Endothelial cell (in vitro differentiated cells): ENCODE data around the gene COX10. TPM values are rescaled to one million over a fixed set of nuclear protein-coding genes. Genes with fewer than 3 reads are reported as not detected.

ENCODE experiments used
- DNase-seq: peaks from one replicate; pipeline ENCODE4 v3.0.0; 2021; ENCODE audit warnings: low spot score
- H3K27ac Mint-ChIP-seq: one replicate; pipeline ENCODE4 v1.8.0; 2021; ENCODE audit warnings: mixed read lengths, inconsistent platforms; ENCODE audit not compliant: unreplicated experiment
- H3K27me3 Mint-ChIP-seq: one replicate; pipeline ENCODE4 v1.8.0; 2021; ENCODE audit warnings: mild to moderate bottlenecking, moderate library complexity, mixed read lengths, inconsistent platforms; ENCODE audit not compliant: unreplicated experiment
- H3K36me3 Mint-ChIP-seq: one replicate; pipeline ENCODE4 v1.8.0; 2021; ENCODE audit warnings: mild to moderate bottlenecking, low read depth, mixed read lengths, inconsistent platforms; ENCODE audit not compliant: unreplicated experiment
- H3K4me1 Mint-ChIP-seq: one replicate; pipeline ENCODE4 v1.8.0; 2021; ENCODE audit warnings: mild to moderate bottlenecking, mixed read lengths, inconsistent platforms; ENCODE audit not compliant: unreplicated experiment
- H3K4me3 Mint-ChIP-seq: one replicate; pipeline ENCODE4 v1.8.0; 2021; ENCODE audit warnings: mild to moderate bottlenecking, mixed read lengths, inconsistent platforms; ENCODE audit not compliant: unreplicated experiment
- H3K9me3 Mint-ChIP-seq: one replicate; pipeline ENCODE4 v1.8.0; 2021; ENCODE audit warnings: mixed read lengths, inconsistent platforms; ENCODE audit not compliant: unreplicated experiment
- total RNA-seq: library from RNA; stranded (reverse); fragmentation: NEBNext Ultra II Directional; extraction: Animal tissue kit (Norgen Biotek cat#: 25700); gene quantifications from one replicate; pipeline ENCODE4 v1.2.1, GENCODE V29; 2021; ENCODE audit not compliant: unreplicated experiment
- TF ChIP-seq, protein P1 (sequence below): fragments of 200-600 bp; sonication (generic); IDR thresholded peaks from one replicate; pipeline ENCODE4 v1.5.0; 2021; ENCODE audit warnings: antibody characterized with exemption; ENCODE audit not compliant: unreplicated experiment

COX10 gene
- total RNA-seq, 1 donor from 2014 or later = 12.5 TPM

DNA sequence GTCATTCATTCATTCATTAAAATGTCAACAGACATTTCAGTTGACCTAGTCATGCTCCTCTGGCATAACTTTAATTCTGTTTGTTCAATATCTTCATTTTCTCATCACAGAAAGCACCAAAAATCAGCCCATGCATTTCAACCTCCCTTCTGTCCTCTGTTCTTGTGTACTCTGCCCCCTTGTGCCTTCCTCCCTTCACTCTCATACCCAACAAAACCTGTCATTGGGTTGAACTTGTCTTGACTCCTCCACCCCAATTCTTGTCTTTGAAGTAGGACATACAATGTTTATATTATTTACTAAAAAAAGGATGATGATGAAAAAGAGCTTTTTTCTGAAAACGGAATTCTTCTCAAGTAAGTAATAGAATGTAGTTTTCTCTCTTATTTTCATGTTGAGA, 43.8 kb downstream of the COX10 start:
- Mint-ChIP-seq H3K4me1 (no peaks in the 10 kb centered on the region), H3K9me3 (no peaks in the 10 kb centered on the region), H3K4me3 (no peak overlapping the region), H3K36me3 (no peaks in the 10 kb centered on the region), H3K27me3 (no peaks in the 10 kb centered on the region), H3K27ac (no peak overlapping the region)
- TF ChIP-seq, protein P1, sequence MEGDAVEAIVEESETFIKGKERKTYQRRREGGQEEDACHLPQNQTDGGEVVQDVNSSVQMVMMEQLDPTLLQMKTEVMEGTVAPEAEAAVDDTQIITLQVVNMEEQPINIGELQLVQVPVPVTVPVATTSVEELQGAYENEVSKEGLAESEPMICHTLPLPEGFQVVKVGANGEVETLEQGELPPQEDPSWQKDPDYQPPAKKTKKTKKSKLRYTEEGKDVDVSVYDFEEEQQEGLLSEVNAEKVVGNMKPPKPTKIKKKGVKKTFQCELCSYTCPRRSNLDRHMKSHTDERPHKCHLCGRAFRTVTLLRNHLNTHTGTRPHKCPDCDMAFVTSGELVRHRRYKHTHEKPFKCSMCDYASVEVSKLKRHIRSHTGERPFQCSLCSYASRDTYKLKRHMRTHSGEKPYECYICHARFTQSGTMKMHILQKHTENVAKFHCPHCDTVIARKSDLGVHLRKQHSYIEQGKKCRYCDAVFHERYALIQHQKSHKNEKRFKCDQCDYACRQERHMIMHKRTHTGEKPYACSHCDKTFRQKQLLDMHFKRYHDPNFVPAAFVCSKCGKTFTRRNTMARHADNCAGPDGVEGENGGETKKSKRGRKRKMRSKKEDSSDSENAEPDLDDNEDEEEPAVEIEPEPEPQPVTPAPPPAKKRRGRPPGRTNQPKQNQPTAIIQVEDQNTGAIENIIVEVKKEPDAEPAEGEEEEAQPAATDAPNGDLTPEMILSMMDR = no peak
- no peak for DNase-seq

DNA sequence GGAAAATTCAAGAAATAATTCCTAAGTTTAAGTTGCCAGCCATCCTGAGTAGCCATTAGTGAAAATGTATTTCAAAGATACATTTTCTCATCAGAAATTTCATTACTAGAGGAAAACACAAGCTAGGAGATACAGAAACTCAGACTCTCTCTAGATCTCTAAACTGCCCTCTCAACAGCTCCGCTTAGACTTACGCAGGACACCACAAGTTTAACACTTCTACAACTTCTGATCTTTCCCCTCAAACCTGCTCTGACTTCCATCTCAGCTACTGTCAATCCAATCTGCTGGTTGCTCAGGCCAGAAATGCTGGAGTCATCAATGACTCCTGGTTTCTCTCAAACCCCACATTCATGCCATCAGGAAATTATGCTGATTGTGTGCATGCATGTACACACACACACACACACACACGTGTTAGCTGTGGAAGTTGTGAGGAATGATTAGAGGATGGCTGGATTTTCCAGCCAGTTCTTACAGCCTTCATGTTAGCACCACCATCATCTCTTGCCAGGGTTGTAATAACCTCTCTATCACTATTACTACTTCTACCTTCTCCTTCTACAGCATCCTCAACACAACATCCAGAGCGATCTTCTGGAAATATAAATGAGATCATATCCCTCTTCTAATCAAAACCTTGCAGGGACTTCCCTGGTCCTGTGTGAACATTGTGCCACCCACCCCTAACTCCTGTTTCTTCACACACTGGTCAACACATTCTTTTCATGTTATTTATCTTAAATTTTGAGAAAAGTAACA, 47.1 kb downstream of the COX10 start:
- H3K27me3 Mint-ChIP-seq = no peaks in the 10 kb centered on the region
- no peaks in the 10 kb centered on the region for H3K9me3 Mint-ChIP-seq
- H3K36me3 Mint-ChIP-seq = no peaks in the 10 kb centered on the region
- TF ChIP-seq, protein P1 = no peak
- H3K4me1 Mint-ChIP-seq = no peaks in the 10 kb centered on the region
- no peak for DNase-seq
- no peak overlapping the region for H3K4me3 Mint-ChIP-seq
- H3K27ac Mint-ChIP-seq = no peak overlapping the region

DNA sequence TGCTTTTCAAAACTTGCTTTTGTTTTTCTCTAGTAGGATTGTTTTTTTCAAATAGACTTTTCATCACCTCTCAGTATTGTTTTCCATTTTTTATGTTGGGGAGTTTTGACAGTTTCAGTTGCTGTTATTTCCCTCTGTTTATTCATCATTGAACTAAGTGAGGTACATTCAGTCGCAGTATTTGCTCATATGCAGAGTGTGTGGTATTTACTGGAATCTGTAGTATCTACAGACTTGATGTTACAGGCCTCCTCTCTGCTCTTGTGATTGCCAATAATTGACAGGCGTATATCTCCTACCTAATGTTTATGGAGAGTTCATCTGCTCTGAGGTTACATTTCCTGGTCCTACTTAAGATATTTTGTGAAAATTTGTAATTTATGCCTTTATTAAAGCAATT, 49.6 kb downstream of the COX10 start:
- DNase-seq = no peak
- H3K9me3 Mint-ChIP-seq = no peaks in the 10 kb centered on the region
- peaks cover 5% of the 10 kb centered on the region for H3K4me1 Mint-ChIP-seq
- H3K27ac Mint-ChIP-seq = no peak overlapping the region
- TF ChIP-seq, protein P1 = no peak
- no peak overlapping the region for H3K4me3 Mint-ChIP-seq
- no peaks in the 10 kb centered on the region for H3K36me3 Mint-ChIP-seq
- H3K27me3 Mint-ChIP-seq = peaks cover 1% of the 10 kb centered on the region

DNA sequence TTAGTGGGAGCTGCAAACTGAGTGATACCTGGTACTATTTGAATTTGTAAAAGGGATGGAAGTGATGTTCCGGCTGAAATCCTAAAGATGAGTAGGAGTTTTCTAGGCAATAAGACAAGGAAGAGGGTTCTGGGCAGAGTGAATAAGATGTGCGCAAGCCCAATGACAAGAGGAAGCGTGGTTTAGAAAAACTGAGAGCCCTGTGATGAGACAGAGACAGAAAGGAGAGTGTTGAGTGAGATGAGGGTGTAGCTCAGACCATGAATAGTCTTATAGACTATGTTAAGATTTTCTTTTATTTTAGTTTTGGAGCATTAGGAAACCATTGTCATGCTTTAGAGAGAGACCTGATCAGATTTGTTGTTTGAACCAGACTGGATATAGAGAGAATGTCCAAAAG, 50.2 kb downstream of the COX10 start:
- Mint-ChIP-seq H3K9me3 (no peaks in the 10 kb centered on the region), H3K36me3 (no peaks in the 10 kb centered on the region), H3K27ac (no peak overlapping the region), H3K4me1 (peaks cover 5% of the 10 kb centered on the region), H3K4me3 (no peak overlapping the region), H3K27me3 (peaks cover 1% of the 10 kb centered on the region)
- TF ChIP-seq, protein P1 = no peak
- no peak for DNase-seq

DNA sequence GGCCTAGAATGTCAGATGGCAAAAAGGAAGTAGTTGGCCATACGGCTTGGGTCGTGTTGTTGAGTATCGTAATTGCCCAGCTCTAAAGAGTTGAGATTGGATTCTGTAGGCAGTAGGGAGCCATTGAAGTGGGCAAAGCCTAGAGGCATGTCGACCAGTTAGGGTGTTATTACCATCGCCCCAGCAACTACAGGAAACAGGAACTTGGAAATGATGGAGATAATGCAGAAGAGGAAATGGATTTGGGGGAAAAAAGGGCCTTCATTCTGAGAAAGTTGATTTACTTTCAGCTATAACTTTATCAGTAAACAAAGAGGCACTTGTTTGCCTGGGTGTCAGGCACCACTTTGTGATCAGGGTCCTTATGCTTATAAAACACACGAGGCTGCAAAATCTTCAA, 52.6 kb downstream of the COX10 start:
- TF ChIP-seq, protein P1 = no peak
- DNase-seq = no peak
- Mint-ChIP-seq H3K27me3 (peaks cover 1% of the 10 kb centered on the region), H3K9me3 (no peaks in the 10 kb centered on the region), H3K4me1 (peaks cover 5% of the 10 kb centered on the region), H3K36me3 (no peaks in the 10 kb centered on the region), H3K4me3 (no peak overlapping the region), H3K27ac (peak overlapping the region; percentile 49)
